ENCODE data around the gene POMGNT1.

DNA sequence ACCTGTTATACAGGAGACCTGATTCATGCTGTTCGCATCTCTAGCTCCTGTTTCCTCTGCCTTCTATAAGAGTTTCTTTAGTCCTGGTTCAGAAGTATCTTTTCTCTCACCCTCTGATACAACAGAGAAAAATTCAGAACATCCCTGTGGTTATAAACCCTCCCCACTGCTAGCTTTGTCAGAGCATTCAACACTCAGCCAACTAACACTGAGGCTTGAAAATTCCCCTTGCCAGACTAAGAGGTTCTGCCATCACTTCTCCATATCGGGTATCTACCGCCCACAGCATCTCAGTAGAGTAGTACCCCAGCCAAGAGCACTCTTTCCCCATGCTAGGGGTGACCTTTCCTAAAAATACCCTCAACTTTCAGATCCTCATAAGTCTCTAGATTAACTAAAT is 46.2 kb downstream of the POMGNT1 start:
- TF ChIP-seq, protein P1, sequence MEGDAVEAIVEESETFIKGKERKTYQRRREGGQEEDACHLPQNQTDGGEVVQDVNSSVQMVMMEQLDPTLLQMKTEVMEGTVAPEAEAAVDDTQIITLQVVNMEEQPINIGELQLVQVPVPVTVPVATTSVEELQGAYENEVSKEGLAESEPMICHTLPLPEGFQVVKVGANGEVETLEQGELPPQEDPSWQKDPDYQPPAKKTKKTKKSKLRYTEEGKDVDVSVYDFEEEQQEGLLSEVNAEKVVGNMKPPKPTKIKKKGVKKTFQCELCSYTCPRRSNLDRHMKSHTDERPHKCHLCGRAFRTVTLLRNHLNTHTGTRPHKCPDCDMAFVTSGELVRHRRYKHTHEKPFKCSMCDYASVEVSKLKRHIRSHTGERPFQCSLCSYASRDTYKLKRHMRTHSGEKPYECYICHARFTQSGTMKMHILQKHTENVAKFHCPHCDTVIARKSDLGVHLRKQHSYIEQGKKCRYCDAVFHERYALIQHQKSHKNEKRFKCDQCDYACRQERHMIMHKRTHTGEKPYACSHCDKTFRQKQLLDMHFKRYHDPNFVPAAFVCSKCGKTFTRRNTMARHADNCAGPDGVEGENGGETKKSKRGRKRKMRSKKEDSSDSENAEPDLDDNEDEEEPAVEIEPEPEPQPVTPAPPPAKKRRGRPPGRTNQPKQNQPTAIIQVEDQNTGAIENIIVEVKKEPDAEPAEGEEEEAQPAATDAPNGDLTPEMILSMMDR (IDR thresholded peaks at IDR 0.05), result no peak
- no peak for TF ChIP-seq ZFX (IDR thresholded peaks at IDR 0.05; ENCODE audit: borderline replicate concordance)

Measured in 22Rv1 (cell line).